Measurements from ENCODE around the gene TREM1.
A peak's percentile ranks its signal among the peaks of the same experiment; 100 is the strongest.

Gene TREM1

DNA sequence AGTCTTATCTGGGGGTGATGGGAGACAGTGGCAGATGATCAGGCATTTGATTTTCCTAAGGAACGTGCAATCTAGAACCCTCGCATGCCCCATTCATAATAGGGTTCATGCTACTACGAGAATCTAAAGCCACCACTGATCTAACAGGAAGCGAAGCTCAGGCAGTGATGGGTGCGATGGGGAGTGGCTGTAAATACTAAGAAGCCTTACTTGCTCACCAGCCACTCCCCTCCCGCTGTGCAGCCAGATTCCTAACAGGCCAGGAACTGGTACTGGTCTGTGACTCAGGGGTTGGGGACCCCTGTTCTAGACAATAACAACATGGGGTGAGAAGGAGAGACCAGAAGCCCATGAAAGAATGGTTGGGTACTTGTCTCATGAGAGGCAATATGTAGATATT lies 53.8 kb downstream of the TREM1 start:
- no peak for DNase-seq (ENCODE audit: low read depth)
- H3K4me3 ChIP-seq (ENCODE audit: low read length) = no peak overlapping the region
- TF ChIP-seq, protein P1, sequence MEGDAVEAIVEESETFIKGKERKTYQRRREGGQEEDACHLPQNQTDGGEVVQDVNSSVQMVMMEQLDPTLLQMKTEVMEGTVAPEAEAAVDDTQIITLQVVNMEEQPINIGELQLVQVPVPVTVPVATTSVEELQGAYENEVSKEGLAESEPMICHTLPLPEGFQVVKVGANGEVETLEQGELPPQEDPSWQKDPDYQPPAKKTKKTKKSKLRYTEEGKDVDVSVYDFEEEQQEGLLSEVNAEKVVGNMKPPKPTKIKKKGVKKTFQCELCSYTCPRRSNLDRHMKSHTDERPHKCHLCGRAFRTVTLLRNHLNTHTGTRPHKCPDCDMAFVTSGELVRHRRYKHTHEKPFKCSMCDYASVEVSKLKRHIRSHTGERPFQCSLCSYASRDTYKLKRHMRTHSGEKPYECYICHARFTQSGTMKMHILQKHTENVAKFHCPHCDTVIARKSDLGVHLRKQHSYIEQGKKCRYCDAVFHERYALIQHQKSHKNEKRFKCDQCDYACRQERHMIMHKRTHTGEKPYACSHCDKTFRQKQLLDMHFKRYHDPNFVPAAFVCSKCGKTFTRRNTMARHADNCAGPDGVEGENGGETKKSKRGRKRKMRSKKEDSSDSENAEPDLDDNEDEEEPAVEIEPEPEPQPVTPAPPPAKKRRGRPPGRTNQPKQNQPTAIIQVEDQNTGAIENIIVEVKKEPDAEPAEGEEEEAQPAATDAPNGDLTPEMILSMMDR (IDR thresholded peaks at IDR 0.05; ENCODE audit: insufficient read depth, low read depth, low read length, missing control alignments) = no peak

DNA sequence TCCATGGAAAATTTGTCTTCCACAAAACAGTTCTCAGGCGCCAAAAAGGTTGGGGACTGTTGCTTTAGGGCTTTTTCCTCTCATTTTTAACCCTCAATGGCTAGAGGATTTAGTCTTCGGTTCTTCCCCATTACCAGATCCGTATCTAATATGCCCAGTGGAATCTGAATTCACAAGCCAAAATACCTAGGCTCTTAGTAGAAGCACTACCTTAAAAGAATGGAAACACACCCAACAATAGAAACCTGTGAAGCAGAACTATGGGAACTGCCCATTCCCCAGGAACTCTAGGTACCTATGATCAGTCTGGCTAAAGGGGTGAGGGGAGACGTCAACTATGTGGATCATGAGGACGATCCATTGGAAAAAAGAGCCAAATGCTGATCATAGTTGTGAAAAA lies 55.2 kb downstream of the TREM1 start:
- no peak overlapping the region for H3K4me3 ChIP-seq (ENCODE audit: low read length)
- DNase-seq (ENCODE audit: low read depth) = no peak
- TF ChIP-seq, protein P1 (IDR thresholded peaks at IDR 0.05; ENCODE audit: insufficient read depth, low read depth, low read length, missing control alignments) = no peak

DNA sequence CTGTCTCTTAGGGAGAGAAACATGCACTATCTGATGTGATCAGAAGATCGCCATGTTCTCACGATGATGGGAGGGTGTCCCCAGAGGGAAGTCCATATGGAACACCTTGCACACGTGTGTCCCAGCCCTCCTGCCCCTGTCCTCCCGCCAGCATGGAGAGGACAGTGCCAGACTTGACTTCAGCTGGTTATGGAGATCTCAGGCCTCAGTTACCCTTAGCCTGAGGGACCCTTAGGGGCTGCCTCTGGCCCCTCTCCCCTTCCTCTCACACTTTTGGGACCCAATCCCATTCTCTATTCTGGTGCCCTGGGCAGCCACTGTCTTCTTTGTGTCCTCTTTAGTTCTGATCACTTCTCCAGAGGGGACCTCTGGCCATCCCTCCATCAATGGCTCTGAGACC lies 56.8 kb downstream of the TREM1 start:
- TF ChIP-seq, protein P1 (IDR thresholded peaks at IDR 0.05; ENCODE audit: insufficient read depth, low read depth, low read length, missing control alignments) = no peak
- no peak for DNase-seq (ENCODE audit: low read depth)
- H3K4me3 ChIP-seq (ENCODE audit: low read length) = no peak overlapping the region

DNA sequence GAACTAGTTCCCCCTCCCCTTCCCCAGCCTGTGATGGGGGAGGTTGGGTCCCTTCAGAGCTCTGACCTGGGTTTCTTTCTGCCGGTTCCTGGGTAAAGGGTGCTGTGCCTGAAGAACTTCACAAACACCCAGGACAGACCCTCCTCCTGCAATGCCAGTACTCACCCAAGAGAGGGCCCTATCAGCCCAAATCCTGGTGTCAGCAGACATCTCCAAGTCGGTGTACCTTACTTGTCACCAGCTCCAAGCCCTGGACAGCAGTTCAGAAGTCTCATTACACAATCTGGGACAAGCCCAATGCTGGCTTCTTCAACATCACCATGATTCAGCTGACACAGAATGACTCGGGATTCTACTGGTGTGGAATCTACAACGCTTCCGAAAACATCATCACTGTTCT lies 57.9 kb downstream of the TREM1 start:
- DNase-seq (ENCODE audit: low read depth) = peak; percentile 40
- TF ChIP-seq, protein P1 (IDR thresholded peaks at IDR 0.05; ENCODE audit: insufficient read depth, low read depth, low read length, missing control alignments) = no peak
- no peak overlapping the region for H3K4me3 ChIP-seq (ENCODE audit: low read length)

DNA sequence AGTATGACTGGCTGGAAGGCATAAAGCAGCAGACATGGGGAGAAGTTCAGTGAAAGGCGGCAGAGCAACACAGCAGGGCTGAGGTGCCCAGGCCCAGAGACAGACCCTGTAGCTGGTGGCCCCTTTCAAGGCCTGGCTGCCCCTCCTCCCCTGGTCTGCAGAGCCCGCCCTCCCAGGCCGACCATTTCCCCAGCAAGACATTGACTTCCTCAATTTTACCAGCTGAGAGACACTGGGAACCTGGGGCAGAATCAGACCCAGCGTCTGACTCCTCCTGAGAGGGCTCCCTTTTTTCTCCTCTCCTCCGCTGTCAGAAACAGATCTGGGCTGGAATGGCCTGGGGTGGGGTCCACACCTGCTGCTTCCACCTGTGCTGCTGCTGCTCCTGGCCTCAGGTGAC lies 58.4 kb downstream of the TREM1 start, which contains the start of gene TREML4:
TREML4 (plus strand) TSS at position 254 of the 400 bp plus-strand sequence; CDS start at position 333, 79 bp downstream.
- TF ChIP-seq, protein P1 (IDR thresholded peaks at IDR 0.05; ENCODE audit: insufficient read depth, low read depth, low read length, missing control alignments) = no peak
- DNase-seq (ENCODE audit: low read depth) = no peak
- H3K4me3 ChIP-seq (ENCODE audit: low read length) = no peak within 1 kb of the TSS

DNA sequence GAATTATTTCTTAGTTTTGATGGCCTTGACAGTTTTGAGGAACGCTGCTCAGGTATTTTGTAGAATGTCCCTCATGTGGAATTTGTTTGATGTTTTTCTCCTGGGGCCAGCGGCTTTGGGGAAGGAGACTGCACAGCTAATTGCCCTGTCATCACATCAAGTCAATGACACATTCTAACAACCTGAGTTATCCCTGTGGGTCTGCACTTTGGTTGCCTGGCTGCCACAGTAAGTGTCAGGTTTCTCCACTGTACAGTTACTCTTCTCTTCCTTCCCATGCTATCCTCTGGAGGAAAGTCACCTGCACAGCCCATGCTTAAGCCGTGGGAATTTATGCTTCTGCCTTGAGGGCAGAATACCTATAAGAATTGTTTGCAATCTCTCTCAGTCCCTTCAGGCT lies 59.7 kb downstream of the TREM1 start:
- DNase-seq (ENCODE audit: low read depth) = peak; percentile 11
- H3K4me3 ChIP-seq (ENCODE audit: low read length) = no peak overlapping the region
- TF ChIP-seq, protein P1 (IDR thresholded peaks at IDR 0.05; ENCODE audit: insufficient read depth, low read depth, low read length, missing control alignments) = no peak

DNA sequence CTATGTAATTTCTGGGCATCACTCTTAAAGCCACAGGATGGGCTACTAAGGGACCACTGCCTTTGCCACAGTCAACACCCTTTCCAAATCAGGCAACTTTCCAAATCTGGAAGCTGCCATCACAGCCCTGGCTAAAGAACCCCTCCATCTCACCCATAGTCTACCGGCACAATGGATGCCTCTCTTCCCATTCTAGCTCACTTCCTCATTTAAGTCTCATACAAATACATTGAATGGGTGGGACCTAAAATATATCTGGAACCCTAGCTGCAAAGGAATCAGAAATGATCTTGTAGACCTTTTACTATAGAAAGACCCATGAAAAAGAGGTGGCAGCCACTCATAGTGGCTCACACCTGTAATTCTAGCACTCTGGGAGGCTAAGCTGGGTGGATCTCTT lies 61.7 kb downstream of the TREM1 start:
- DNase-seq (ENCODE audit: low read depth) = no peak
- TF ChIP-seq, protein P1 (IDR thresholded peaks at IDR 0.05; ENCODE audit: insufficient read depth, low read depth, low read length, missing control alignments) = no peak
- H3K4me3 ChIP-seq (ENCODE audit: low read length) = no peak overlapping the region
